Panc1 (cell line): ENCODE results near the gene POU2F2. TPM values are rescaled to one million over a fixed set of nuclear protein-coding genes. Genes with fewer than 3 reads are reported as not detected.
"Not testable (repeated sequence)": the region's sequence is repeated elsewhere in the genome, so short reads cannot be mapped to it uniquely, and the experiment has no call there.

Experiments used
- ATAC-seq: fragments of 200-7000 bp; cut with Tn5 transposase; 2 replicates; pipeline ENCODE4 v1.9.1; 2020; ENCODE audit warnings: mild to moderate bottlenecking, moderate library complexity
- BruUV-seq: library from RNA; stranded (reverse); fragments of 400-500 nt; replicated peaks from 2 replicates; lab custom pipeline; 2021; lab: Mats Ljungman, UMichigan
- CTCF ChIA-PET: fragments of 300-600 bp; sonication (Branson Sonifier 250); formaldehyde crosslinking; loops from one replicate; lab custom pipeline; 2022; ENCODE audit warnings: antibody characterized with exemption; lab: Charles Lee
- POLR2A ChIA-PET: fragments of 300-600 bp; sonication (Branson Sonifier 250); formaldehyde crosslinking; loops from one replicate; lab custom pipeline; 2022; ENCODE audit warnings: antibody characterized with exemption; lab: Charles Lee
- DNase-seq: peaks from one replicate; pipeline ENCODE4 v3.0.0-alpha.2; 2010; ENCODE audit warnings: low read depth, low spot score
- H3K27ac ChIP-seq: 2 replicates; pipeline ENCODE4 v1.5.1; 2011; ENCODE audit warnings: mild to moderate bottlenecking, low read length, inconsistent platforms
- H3K27me3 ChIP-seq: fragments of 200-500 bp; sonication (Bioruptor generic); 2 replicates; pipeline ENCODE4 v1.6.0; 2014; ENCODE audit warnings: low read length, inconsistent platforms; ENCODE audit not compliant: control insufficient read depth, insufficient read depth
- H3K36me3 ChIP-seq: fragments of 200-500 bp; sonication (Bioruptor generic); 2 replicates; pipeline ENCODE4 v1.5.1; 2014; ENCODE audit warnings: inconsistent platforms, mild to moderate bottlenecking, low read length, moderate library complexity; ENCODE audit not compliant: control insufficient read depth, insufficient read depth
- H3K4me1 ChIP-seq: 2 replicates; pipeline ENCODE4 v1.5.1; 2011; ENCODE audit warnings: inconsistent platforms, mild to moderate bottlenecking, low read length, moderate library complexity; ENCODE audit not compliant: control insufficient read depth, insufficient read depth
- H3K4me3 ChIP-seq, 2 experiments: 2 replicates each; pipeline ENCODE4 v1.5.1; 2011 to 2012; ENCODE audit warnings: low read depth in 2 of 2, low read length in 2 of 2, mild to moderate bottlenecking in 2 of 2, inconsistent platforms in 1 of 2, moderate library complexity in 1 of 2
- H3K9me3 ChIP-seq: fragments of 200-500 bp; sonication (Bioruptor generic); 2 replicates; pipeline ENCODE4 v1.5.1; 2014; ENCODE audit warnings: low read depth, mild to moderate bottlenecking, inconsistent platforms, low read length, moderate library complexity; ENCODE audit not compliant: control insufficient read depth, insufficient read depth
- POLR2AphosphoS5 ChIP-seq: IDR thresholded peaks from 2 replicates; pipeline ENCODE4 v1.6.1; 2012; ENCODE audit warnings: mild to moderate bottlenecking, low read depth, low read length, moderate library complexity
- SIN3A ChIP-seq: IDR thresholded peaks from 2 replicates; pipeline ENCODE4 v1.6.1; 2012; ENCODE audit warnings: low read depth, mild to moderate bottlenecking, low read length, moderate library complexity, borderline replicate concordance; ENCODE audit not compliant: insufficient read depth
- TCF7L2 ChIP-seq: IDR thresholded peaks from 2 replicates; pipeline ENCODE4 v1.6.1; 2011; ENCODE audit warnings: mild to moderate bottlenecking, low read depth, low read length, inconsistent platforms
- in situ Hi-C: cut with HindIII; loops from 2 replicates; pipeline ENCODE4 v1.10.0; 2016; ENCODE audit warnings: low sequenced_read_pairs, low pct_unique_long_range_greater_than_20kb
- intact Hi-C: fragments of 100-400 bp; cut with micrococcal nuclease; formaldehyde crosslinking; loops from one replicate; pipeline ENCODE4 v1.10.0; 2022; ENCODE audit not compliant: unreplicated experiment
- total RNA-seq: library from RNA; stranded (reverse); gene quantifications from one replicate; pipeline ENCODE4 v1.2.1, GENCODE V29; 2021; ENCODE audit not compliant: unreplicated experiment
- TF ChIP-seq, protein P1 (sequence below), 2 experiments: IDR thresholded peaks; 2 replicates each; pipeline ENCODE4 v1.6.1; 2011 to 2012; ENCODE audit warnings: low read depth in 2 of 2, control low read depth in 1 of 2, low read length in 1 of 2, mild to moderate bottlenecking in 1 of 2, moderate library complexity in 1 of 2; ENCODE audit not compliant: insufficient read depth in 1 of 2
- TF ChIP-seq, protein P2 (sequence below): fragments of 450-650 bp; IDR thresholded peaks from 2 replicates; pipeline ENCODE4 v1.5.1; 2017; ENCODE audit warnings: mild to moderate bottlenecking

POU2F2 gene
- total RNA-seq, 1 experiment from 2014 or later: 0.10 TPM

DNA sequence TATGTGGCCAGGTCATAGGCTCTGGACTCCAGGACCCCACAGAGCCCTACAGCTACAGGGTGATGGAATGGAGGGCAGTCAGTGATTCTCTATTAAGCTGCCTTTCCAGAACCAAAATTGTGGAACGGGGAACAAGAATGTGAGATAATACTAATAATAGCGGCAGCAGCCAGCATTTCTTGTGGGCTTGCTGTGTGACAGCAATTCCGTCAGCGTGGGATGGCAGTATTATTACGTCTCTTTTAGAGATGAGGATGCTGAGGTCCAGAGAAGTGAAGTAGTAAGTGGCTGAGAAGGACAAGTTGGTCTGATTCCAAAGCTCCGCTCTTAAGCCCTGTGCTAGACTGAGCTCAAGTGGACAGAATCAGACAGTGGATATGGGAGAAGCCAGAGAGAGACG lies 86.7 kb downstream of the POU2F2 start:
- Histone ChIP-seq H3K4me1 (peaks cover 3% of the 10 kb centered on the region; the same call in 1 of the 2 replicates), H3K9me3 (no peaks in the 10 kb centered on the region), H3K4me3 (no peak overlapping the region), H3K36me3 (no peaks in the 10 kb centered on the region), H3K27me3 (no peaks in the 10 kb centered on the region), H3K27ac (no peak overlapping the region)
- POLR2A ChIA-PET: no interaction called here
- no peak for DNase-seq
- no peak for ATAC-seq
- TF ChIP-seq SIN3A: no peak
- TF ChIP-seq, protein P1, sequence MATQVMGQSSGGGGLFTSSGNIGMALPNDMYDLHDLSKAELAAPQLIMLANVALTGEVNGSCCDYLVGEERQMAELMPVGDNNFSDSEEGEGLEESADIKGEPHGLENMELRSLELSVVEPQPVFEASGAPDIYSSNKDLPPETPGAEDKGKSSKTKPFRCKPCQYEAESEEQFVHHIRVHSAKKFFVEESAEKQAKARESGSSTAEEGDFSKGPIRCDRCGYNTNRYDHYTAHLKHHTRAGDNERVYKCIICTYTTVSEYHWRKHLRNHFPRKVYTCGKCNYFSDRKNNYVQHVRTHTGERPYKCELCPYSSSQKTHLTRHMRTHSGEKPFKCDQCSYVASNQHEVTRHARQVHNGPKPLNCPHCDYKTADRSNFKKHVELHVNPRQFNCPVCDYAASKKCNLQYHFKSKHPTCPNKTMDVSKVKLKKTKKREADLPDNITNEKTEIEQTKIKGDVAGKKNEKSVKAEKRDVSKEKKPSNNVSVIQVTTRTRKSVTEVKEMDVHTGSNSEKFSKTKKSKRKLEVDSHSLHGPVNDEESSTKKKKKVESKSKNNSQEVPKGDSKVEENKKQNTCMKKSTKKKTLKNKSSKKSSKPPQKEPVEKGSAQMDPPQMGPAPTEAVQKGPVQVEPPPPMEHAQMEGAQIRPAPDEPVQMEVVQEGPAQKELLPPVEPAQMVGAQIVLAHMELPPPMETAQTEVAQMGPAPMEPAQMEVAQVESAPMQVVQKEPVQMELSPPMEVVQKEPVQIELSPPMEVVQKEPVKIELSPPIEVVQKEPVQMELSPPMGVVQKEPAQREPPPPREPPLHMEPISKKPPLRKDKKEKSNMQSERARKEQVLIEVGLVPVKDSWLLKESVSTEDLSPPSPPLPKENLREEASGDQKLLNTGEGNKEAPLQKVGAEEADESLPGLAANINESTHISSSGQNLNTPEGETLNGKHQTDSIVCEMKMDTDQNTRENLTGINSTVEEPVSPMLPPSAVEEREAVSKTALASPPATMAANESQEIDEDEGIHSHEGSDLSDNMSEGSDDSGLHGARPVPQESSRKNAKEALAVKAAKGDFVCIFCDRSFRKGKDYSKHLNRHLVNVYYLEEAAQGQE (IDR thresholded peaks at IDR 0.05; ENCODE audit: insufficient read depth in 1 of 2, low read depth in 2 of 2, low read length in 1 of 2): no peak
- TF ChIP-seq TCF7L2: no peak
- no peak for TF ChIP-seq POLR2AphosphoS5
- TF ChIP-seq, protein P2, sequence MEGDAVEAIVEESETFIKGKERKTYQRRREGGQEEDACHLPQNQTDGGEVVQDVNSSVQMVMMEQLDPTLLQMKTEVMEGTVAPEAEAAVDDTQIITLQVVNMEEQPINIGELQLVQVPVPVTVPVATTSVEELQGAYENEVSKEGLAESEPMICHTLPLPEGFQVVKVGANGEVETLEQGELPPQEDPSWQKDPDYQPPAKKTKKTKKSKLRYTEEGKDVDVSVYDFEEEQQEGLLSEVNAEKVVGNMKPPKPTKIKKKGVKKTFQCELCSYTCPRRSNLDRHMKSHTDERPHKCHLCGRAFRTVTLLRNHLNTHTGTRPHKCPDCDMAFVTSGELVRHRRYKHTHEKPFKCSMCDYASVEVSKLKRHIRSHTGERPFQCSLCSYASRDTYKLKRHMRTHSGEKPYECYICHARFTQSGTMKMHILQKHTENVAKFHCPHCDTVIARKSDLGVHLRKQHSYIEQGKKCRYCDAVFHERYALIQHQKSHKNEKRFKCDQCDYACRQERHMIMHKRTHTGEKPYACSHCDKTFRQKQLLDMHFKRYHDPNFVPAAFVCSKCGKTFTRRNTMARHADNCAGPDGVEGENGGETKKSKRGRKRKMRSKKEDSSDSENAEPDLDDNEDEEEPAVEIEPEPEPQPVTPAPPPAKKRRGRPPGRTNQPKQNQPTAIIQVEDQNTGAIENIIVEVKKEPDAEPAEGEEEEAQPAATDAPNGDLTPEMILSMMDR: no peak
- intact Hi-C loops (no loop called here), in situ Hi-C loops (no loop called here)
- CTCF ChIA-PET: no interaction called here
- BruUV-seq: no TSS peak

DNA sequence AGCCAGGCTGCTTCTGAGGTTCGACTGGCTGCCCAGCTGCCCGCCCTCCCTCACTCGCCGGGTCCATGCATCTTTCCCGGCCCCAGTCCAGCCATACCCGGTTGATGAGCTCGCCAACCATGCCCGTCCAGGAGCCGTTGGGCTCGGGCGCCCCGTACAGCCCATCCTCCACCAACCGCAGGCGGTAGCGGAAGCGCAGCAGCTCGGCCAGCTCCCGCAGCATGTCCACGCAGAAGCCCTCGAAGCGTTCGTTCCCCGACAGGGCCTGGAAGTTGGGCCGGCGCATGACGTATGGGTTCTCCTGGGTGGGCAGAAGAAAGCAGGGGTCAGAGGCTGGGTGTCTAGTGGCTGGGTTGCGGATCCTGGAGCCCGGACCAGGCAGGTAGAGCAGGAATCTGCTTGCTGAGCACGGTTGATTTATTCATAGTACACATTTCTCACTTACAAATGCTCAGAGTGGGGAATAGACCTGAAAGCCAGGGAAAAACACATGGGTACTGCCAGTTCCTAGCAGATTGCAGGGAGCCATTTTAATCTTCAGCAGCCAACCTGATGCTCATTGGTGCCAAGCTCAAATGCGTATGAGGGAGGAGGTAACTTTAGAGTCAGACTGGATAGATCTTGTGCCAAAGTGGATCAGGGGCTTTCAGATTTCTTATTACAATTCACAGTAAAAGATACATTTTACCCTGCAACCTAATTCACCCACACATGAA lies 89.6 kb downstream of the POU2F2 start:
- H3K27me3 ChIP-seq: no peaks in the 10 kb centered on the region
- no peaks in the 10 kb centered on the region for H3K9me3 ChIP-seq
- DNase-seq (no peak), ATAC-seq (no peak)
- no peak overlapping the region for H3K4me3 ChIP-seq
- H3K36me3 ChIP-seq: no peaks in the 10 kb centered on the region
- no TSS peak for BruUV-seq
- intact Hi-C loops: no loop called here
- in situ Hi-C loops: no loop called here
- no peaks in the 10 kb centered on the region for H3K4me1 ChIP-seq
- POLR2A ChIA-PET: interaction anchor here (0.6 kb wide), 1 partner anchor 165 kb away, joined by 3 read pairs; no protein-coding TSS in a partner anchor
- TF ChIP-seq POLR2AphosphoS5 (no peak), TCF7L2 (no peak), SIN3A (no peak)
- TF ChIP-seq, protein P1 (IDR thresholded peaks at IDR 0.05; ENCODE audit: insufficient read depth in 1 of 2, low read depth in 2 of 2, low read length in 1 of 2): no peak
- TF ChIP-seq, protein P2: no peak
- CTCF ChIA-PET: no interaction called here
- H3K27ac ChIP-seq: no peak overlapping the region

DNA sequence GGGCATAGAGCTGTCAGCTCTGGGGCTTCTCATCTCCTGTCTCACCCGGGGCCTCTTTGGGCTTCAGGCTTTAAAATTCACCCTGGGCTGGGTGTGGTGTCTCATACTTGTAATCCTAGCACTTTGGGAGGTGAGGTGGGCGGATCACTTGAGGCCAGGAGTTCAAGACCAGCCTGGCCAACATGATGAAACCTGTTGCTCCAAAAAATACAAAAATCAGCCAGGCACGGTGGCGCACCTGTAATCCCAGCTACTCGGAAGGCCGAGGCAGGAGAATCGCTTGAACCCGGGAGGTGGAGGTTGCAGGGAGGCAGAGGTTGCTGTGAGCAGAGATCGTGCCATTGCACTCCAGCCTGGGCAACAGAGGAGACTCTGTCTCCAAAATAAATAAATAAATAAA lies 91.8 kb downstream of the POU2F2 start:
- in situ Hi-C loops, DNase-seq: not testable (repeated sequence)

More for the DNA sequence above, 91.8 kb downstream of the POU2F2 start:
- H3K4me3 ChIP-seq, H3K9me3 ChIP-seq, H3K27me3 ChIP-seq, H3K36me3 ChIP-seq, ATAC-seq, POLR2A ChIA-PET, intact Hi-C loops, H3K27ac ChIP-seq, CTCF ChIA-PET, BruUV-seq, H3K4me1 ChIP-seq: not testable (repeated sequence)
